Sigmoid colon (tissue), 7 donors: ENCODE results near the gene TMEM219. TPM values are rescaled to one million over a fixed set of nuclear protein-coding genes. Genes with fewer than 3 reads are reported as not detected.
A peak's percentile ranks its signal among the peaks of the same experiment; 100 is the strongest.

ENCODE experiments used
- DNase-seq: peaks from one replicate; pipeline ENCODE4 v3.0.0-alpha.2; 2019
- H3K27ac ChIP-seq, 4 donors: fragments of 200-600 bp; sonication (generic); one replicate each; pipeline ENCODE4 v1.5.1; 2016 to 2019; ENCODE audit warnings: mild to moderate bottlenecking in 1 of 4
- H3K27me3 ChIP-seq, 3 donors: fragments of 200-600 bp; sonication (generic); one replicate each; pipeline ENCODE4 v1.5.1; 2019; ENCODE audit warnings: mild to moderate bottlenecking in 1 of 3
- H3K36me3 ChIP-seq, 4 donors: fragments of 200-600 bp; sonication (generic); one replicate each; pipeline ENCODE4 v1.5.1; 2016 to 2019
- H3K4me1 ChIP-seq, 4 donors: fragments of 200-600 bp; sonication (generic); one replicate each; pipeline ENCODE4 v1.5.1; 2017 to 2019
- H3K4me3 ChIP-seq, 4 donors: fragments of 200-600 bp; sonication (generic); one replicate each; pipeline ENCODE4 v1.5.1; 2017 to 2019; ENCODE audit warnings: mild to moderate bottlenecking in 2 of 4, moderate library complexity in 1 of 4
- H3K9me3 ChIP-seq, 4 donors: fragments of 200-600 bp in 3 of 4; sonication (generic) in 3 of 4; one replicate each; pipeline versions ENCODE4 v1.5.1 to v1.6.1; 2013 to 2019
- CTCF ChIP-seq, 4 experiments: fragments of 450-650 bp in 3 of 4; fragments of 200-600 bp in 1 of 4; IDR thresholded peaks; one replicate each; pipeline ENCODE4 v1.5.1; 2016 to 2019; ENCODE audit warnings: antibody characterized with exemption in 4 of 4, mild to moderate bottlenecking in 3 of 4, moderate library complexity in 2 of 4
- EP300 ChIP-seq, 4 donors: sonication (generic); formaldehyde crosslinking; IDR thresholded peaks; one replicate each; pipeline ENCODE4 v1.6.1; 2017; ENCODE audit warnings: antibody characterized with exemption in 4 of 4
- POLR2A ChIP-seq, 2 donors: fragments of 450-650 bp; IDR thresholded peaks; one replicate each; pipeline ENCODE4 v1.6.1; 2016; ENCODE audit warnings: antibody characterized with exemption in 2 of 2, mild to moderate bottlenecking in 2 of 2, moderate library complexity in 2 of 2
- POLR2AphosphoS5 ChIP-seq, 4 donors: sonication (generic); formaldehyde crosslinking; IDR thresholded peaks; one replicate each; pipeline ENCODE4 v1.6.1; 2017; ENCODE audit warnings: antibody characterized with exemption in 4 of 4
- WGBS, 2 donors: extraction: QIAGEN DNeasy Blood & Tissue Kit; methylation state at CpG; one replicate each; pipeline ENCODE4 v1.1.7; 2013; 5-methylcytosine and 5-hydroxymethylcytosine counted together
- intact Hi-C: fragments of 100-400 bp; cut with DNase I; formaldehyde crosslinking; loops from one replicate; pipeline ENCODE4 v1.15.1; 2023
- polyA plus RNA-seq, 3 donors: library from polyadenylated mRNA; stranded (reverse); fragments of 200-250 nt; gene quantifications; one replicate each; pipeline ENCODE4 v1.2.3, GENCODE V29; 2013
- total RNA-seq, 4 donors: library from RNA; depleted of rRNA; stranded (reverse); fragments of >200 nt; gene quantifications; one replicate each; pipeline ENCODE4 v1.1.0, GENCODE V29; 2016
- donor health status: healthy with polysubstance abuse.
- donor health status: Bipolar disorder and iron deficiency.
- donor health status: healthy.

The TMEM219 gene
- total and polyA plus RNA-seq, 7 donors: 103 to 314 (median 136) TPM

- Histone ChIP-seq H3K9me3 (no peaks in the 10 kb centered on the region), H3K27me3 (no peaks in the 10 kb centered on the region), H3K4me3 (no peak overlapping the region), H3K36me3 (peaks cover 38 to 61% (median 58%) of the 10 kb centered on the region in 4 donors), H3K27ac (peak overlapping the region in 1 of 4 donors; percentile 34), H3K4me1 (peaks cover 0 to 35% (median 30%) of the 10 kb centered on the region in 4 donors)
- 93 to 96% methylated on average over 9 of the region's 9 CpGs for WGBS, 2 donors
- DNase-seq: no peak
- TF ChIP-seq CTCF (IDR thresholded peaks at IDR 0.05) (no peak), POLR2AphosphoS5 (IDR thresholded peaks at IDR 0.05) (no peak), EP300 (IDR thresholded peaks at IDR 0.05) (no peak), POLR2A (IDR thresholded peaks at IDR 0.05) (no peak)
- intact Hi-C loops: no loop called here
Observed at GRCh38 chr16:29978564-29979270, 16.8 kb downstream of the TMEM219 start.

- WGBS, 2 donors: 92 to 93% methylated on average over 24 of the region's 24 CpGs
- Histone ChIP-seq H3K4me3 (no peak overlapping the region), H3K4me1 (peaks cover 0 to 3% (median 0%) of the 10 kb centered on the region in 4 donors), H3K27ac (no peak overlapping the region), H3K36me3 (peaks cover 69 to 100% (median 98%) of the 10 kb centered on the region in 4 donors), H3K27me3 (no peaks in the 10 kb centered on the region), H3K9me3 (no peaks in the 10 kb centered on the region)
- TF ChIP-seq POLR2A (IDR thresholded peaks at IDR 0.05) (no peak), CTCF (IDR thresholded peaks at IDR 0.05) (no peak), EP300 (IDR thresholded peaks at IDR 0.05) (no peak), POLR2AphosphoS5 (IDR thresholded peaks at IDR 0.05) (no peak)
- intact Hi-C loops: no loop called here
- peak; percentile 61 for DNase-seq
Observed at GRCh38 chr16:29982560-29983419, 20.9 kb downstream of the TMEM219 start.

DNA sequence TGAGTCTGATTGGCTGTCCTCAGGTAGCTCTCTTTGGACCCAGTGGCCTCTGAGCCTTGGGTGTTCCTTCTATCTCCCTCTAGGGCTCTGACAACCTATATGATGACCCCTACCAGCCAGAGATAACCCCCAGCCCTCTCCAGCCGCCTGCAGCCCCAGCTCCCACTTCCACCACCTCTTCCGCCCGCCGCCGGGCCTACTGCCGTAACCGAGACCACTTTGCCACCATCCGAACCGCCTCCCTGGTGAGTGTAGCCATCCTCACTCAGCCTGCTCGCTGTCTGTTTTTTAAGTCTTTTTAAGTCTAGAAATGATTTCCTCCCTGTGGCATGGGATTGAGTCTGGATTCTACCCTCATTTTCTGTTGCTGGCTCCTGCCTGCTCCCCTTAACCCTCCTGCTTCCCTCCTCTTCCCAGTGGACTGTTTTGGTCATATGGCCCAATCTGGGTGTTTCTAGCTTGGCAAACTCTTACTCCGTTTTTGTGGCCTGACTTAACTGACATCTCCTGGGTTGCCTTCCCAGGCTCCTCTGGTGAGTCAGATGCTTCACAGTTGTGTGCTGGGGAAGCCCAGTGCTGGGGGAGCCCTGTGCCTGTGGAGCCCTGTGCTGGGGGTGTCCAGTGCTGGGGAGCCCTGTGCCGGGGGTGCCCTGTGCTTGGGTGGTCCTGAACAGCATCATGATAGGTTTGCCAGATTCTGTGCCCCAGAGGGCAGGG is 21.7 kb downstream of the TMEM219 start:
- no peak for DNase-seq
- Histone ChIP-seq H3K9me3 (no peaks in the 10 kb centered on the region), H3K27ac (no peak overlapping the region), H3K4me1 (peaks cover 0 to 3% (median 0%) of the 10 kb centered on the region in 4 donors), H3K36me3 (peaks cover 69 to 100% (median 98%) of the 10 kb centered on the region in 4 donors), H3K27me3 (no peaks in the 10 kb centered on the region), H3K4me3 (no peak overlapping the region)
- intact Hi-C loops: no loop called here
- 89 to 95% methylated on average over 12 of the region's 12 CpGs for WGBS, 2 donors
- no peak for TF ChIP-seq POLR2A (IDR thresholded peaks at IDR 0.05)
- no peak for TF ChIP-seq CTCF (IDR thresholded peaks at IDR 0.05)
- no peak for TF ChIP-seq EP300 (IDR thresholded peaks at IDR 0.05)
- TF ChIP-seq POLR2AphosphoS5 (IDR thresholded peaks at IDR 0.05): no peak

GRCh38 chr16:29984137-29984763 is 22.4 kb downstream of the TMEM219 start:
- Histone ChIP-seq H3K9me3 (no peaks in the 10 kb centered on the region), H3K4me1 (peaks cover 0 to 3% (median 0%) of the 10 kb centered on the region in 4 donors), H3K27me3 (no peaks in the 10 kb centered on the region), H3K36me3 (peaks cover 62 to 100% (median 95%) of the 10 kb centered on the region in 4 donors), H3K4me3 (no peak overlapping the region), H3K27ac (no peak overlapping the region)
- intact Hi-C loops: no loop called here
- WGBS, 2 donors: 85 to 97% methylated on average over 6 of the region's 6 CpGs
- no peak for TF ChIP-seq POLR2AphosphoS5 (IDR thresholded peaks at IDR 0.05)
- no peak for TF ChIP-seq POLR2A (IDR thresholded peaks at IDR 0.05)
- TF ChIP-seq EP300 (IDR thresholded peaks at IDR 0.05): no peak
- TF ChIP-seq CTCF (IDR thresholded peaks at IDR 0.05): no peak
- no peak for DNase-seq
